GM12878 (cell line): Measurements from ENCODE around the gene TESMIN.

Source experiments
- EP300 ChIP-seq, 2 experiments: fragments of 150-350 bp in 1 of 2; IDR thresholded peaks; 2 replicates each; pipeline ENCODE4 v1.6.1; 2011 to 2012; ENCODE audit warnings: low read depth in 2 of 2, low read length in 2 of 2, borderline replicate concordance in 1 of 2, improper control_type of control experiment in 1 of 2, inconsistent platforms in 1 of 2; ENCODE audit not compliant: control insufficient read depth in 1 of 2
- FOXK2 ChIP-seq: fragments of 450-650 bp; IDR thresholded peaks from 2 replicates; pipeline ENCODE4 v1.6.1; 2017; ENCODE audit warnings: mild to moderate bottlenecking, moderate library complexity
- FOXM1 ChIP-seq: IDR thresholded peaks from 2 replicates; pipeline ENCODE4 v1.6.1; 2012; ENCODE audit warnings: low read depth, mild to moderate bottlenecking, inconsistent platforms, low read length, moderate library complexity
- NFYA ChIP-seq: IDR thresholded peaks from 2 replicates; pipeline ENCODE4 v1.6.1; 2011; ENCODE audit warnings: low read depth, mild to moderate bottlenecking, low read length, improper control_type of control experiment, borderline replicate concordance
- NR2C1 ChIP-seq: fragments of 450-650 bp; IDR thresholded peaks from 2 replicates; pipeline ENCODE4 v1.6.1; 2017; ENCODE audit warnings: antibody characterized with exemption, mild to moderate bottlenecking, moderate library complexity
- NR2C2 ChIP-seq: IDR thresholded peaks from 2 replicates; pipeline ENCODE4 v1.6.1; 2011; ENCODE audit warnings: borderline replicate concordance, low read depth; ENCODE audit not compliant: control insufficient read depth, insufficient read length
- SREBF2 ChIP-seq: IDR thresholded peaks from 2 replicates; pipeline ENCODE4 v1.6.1; 2012; ENCODE audit warnings: mild to moderate bottlenecking, low read length
- TCF7 ChIP-seq: IDR thresholded peaks from 2 replicates; pipeline ENCODE4 v1.6.1; 2014; ENCODE audit warnings: antibody characterized with exemption, borderline replicate concordance
- ZNF274 ChIP-seq: IDR thresholded peaks from one replicate; pipeline ENCODE4 v1.8.0; 2011; ENCODE audit not compliant: insufficient read length, insufficient read depth
- TF ChIP-seq, protein P1 (sequence below), 3 experiments: IDR thresholded peaks in 2 of 3; conservative IDR thresholded peaks in 1 of 3; 2 replicates each; pipeline ENCODE4 v1.5.1; 2011; ENCODE audit warnings: low read depth in 3 of 3, low read length in 3 of 3, mild to moderate bottlenecking in 3 of 3, control low read depth in 2 of 3, moderate library complexity in 2 of 3, inconsistent platforms in 1 of 3, mixed read lengths in 1 of 3; ENCODE audit not compliant: control insufficient read depth in 2 of 3, insufficient read depth in 1 of 3; ENCODE audit errors: extremely low read depth in 1 of 3
- TF ChIP-seq, protein P2 (sequence below): fragments of 450-650 bp; IDR thresholded peaks from 2 replicates; pipeline ENCODE4 v1.6.1; 2017; ENCODE audit warnings: mild to moderate bottlenecking, moderate library complexity
- TF ChIP-seq, protein P3 (sequence below): fragments of 450-650 bp; IDR thresholded peaks from 2 replicates; pipeline ENCODE4 v1.6.1; 2017; ENCODE audit warnings: mild to moderate bottlenecking
- TF ChIP-seq, protein P4 (sequence below): IDR thresholded peaks from 2 replicates; pipeline ENCODE4 v1.6.1; 2011; ENCODE audit warnings: low read depth, mild to moderate bottlenecking, low read length, moderate library complexity, borderline replicate concordance; ENCODE audit errors: extremely low read depth

DNA sequence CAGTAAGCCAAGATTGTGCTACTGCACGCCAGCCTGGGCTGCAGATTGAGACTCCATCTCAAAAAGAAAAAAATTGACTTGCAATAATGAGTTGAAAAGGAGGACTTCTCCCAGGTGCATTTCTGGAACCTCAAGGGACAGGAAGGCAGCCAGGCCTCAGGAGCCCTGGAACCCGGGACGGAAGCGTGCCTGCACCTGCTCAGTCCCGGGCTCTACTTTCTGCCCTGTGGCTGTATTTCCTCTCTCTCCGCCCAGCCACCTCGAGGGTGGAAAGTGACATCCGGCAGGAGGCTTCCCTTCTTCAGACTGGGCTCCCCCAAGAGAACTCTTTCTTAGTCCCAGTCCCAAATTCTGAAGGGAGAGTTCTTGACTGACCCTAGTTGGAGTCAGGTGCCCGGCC is 87.2 kb downstream of the TESMIN start:
- TF ChIP-seq NFYA (no peak), EP300 (IDR thresholded peaks at IDR 0.05; ENCODE audit: borderline replicate concordance in 1 of 2, control insufficient read depth in 1 of 2, low read depth in 2 of 2, low read length in 2 of 2) (no peak), FOXM1 (no peak), SREBF2 (no peak), FOXK2 (no peak), TCF7 (no peak), NR2C2 (no peak), NR2C1 (no peak), ZNF274 (no peak)
- TF ChIP-seq, protein P1, sequence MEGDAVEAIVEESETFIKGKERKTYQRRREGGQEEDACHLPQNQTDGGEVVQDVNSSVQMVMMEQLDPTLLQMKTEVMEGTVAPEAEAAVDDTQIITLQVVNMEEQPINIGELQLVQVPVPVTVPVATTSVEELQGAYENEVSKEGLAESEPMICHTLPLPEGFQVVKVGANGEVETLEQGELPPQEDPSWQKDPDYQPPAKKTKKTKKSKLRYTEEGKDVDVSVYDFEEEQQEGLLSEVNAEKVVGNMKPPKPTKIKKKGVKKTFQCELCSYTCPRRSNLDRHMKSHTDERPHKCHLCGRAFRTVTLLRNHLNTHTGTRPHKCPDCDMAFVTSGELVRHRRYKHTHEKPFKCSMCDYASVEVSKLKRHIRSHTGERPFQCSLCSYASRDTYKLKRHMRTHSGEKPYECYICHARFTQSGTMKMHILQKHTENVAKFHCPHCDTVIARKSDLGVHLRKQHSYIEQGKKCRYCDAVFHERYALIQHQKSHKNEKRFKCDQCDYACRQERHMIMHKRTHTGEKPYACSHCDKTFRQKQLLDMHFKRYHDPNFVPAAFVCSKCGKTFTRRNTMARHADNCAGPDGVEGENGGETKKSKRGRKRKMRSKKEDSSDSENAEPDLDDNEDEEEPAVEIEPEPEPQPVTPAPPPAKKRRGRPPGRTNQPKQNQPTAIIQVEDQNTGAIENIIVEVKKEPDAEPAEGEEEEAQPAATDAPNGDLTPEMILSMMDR (IDR thresholded peaks at IDR 0.05 in 2 of 3, conservative IDR thresholded peaks at IDR 0.05 in 1 of 3; ENCODE audit: control insufficient read depth in 2 of 3, extremely low read depth in 1 of 3, insufficient read depth in 1 of 3, low read depth in 3 of 3, low read length in 3 of 3), result no peak
- TF ChIP-seq, protein P2, sequence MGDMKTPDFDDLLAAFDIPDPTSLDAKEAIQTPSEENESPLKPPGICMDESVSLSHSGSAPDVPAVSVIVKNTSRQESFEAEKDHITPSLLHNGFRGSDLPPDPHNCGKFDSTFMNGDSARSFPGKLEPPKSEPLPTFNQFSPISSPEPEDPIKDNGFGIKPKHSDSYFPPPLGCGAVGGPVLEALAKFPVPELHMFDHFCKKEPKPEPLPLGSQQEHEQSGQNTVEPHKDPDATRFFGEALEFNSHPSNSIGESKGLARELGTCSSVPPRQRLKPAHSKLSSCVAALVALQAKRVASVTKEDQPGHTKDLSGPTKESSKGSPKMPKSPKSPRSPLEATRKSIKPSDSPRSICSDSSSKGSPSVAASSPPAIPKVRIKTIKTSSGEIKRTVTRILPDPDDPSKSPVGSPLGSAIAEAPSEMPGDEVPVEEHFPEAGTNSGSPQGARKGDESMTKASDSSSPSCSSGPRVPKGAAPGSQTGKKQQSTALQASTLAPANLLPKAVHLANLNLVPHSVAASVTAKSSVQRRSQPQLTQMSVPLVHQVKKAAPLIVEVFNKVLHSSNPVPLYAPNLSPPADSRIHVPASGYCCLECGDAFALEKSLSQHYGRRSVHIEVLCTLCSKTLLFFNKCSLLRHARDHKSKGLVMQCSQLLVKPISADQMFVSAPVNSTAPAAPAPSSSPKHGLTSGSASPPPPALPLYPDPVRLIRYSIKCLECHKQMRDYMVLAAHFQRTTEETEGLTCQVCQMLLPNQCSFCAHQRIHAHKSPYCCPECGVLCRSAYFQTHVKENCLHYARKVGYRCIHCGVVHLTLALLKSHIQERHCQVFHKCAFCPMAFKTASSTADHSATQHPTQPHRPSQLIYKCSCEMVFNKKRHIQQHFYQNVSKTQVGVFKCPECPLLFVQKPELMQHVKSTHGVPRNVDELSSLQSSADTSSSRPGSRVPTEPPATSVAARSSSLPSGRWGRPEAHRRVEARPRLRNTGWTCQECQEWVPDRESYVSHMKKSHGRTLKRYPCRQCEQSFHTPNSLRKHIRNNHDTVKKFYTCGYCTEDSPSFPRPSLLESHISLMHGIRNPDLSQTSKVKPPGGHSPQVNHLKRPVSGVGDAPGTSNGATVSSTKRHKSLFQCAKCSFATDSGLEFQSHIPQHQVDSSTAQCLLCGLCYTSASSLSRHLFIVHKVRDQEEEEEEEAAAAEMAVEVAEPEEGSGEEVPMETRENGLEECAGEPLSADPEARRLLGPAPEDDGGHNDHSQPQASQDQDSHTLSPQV, result no peak
- TF ChIP-seq, protein P3, sequence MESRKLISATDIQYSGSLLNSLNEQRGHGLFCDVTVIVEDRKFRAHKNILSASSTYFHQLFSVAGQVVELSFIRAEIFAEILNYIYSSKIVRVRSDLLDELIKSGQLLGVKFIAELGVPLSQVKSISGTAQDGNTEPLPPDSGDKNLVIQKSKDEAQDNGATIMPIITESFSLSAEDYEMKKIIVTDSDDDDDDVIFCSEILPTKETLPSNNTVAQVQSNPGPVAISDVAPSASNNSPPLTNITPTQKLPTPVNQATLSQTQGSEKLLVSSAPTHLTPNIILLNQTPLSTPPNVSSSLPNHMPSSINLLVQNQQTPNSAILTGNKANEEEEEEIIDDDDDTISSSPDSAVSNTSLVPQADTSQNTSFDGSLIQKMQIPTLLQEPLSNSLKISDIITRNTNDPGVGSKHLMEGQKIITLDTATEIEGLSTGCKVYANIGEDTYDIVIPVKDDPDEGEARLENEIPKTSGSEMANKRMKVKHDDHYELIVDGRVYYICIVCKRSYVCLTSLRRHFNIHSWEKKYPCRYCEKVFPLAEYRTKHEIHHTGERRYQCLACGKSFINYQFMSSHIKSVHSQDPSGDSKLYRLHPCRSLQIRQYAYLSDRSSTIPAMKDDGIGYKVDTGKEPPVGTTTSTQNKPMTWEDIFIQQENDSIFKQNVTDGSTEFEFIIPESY, result no peak
- TF ChIP-seq, protein P4, sequence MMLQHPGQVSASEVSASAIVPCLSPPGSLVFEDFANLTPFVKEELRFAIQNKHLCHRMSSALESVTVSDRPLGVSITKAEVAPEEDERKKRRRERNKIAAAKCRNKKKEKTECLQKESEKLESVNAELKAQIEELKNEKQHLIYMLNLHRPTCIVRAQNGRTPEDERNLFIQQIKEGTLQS, result no peak
